Type B pancreatic cell (in vitro differentiated cells): Measurements from ENCODE around the gene EDN1. TPM values are rescaled to one million over a fixed set of nuclear protein-coding genes. Genes with fewer than 3 reads are reported as not detected.
"Not testable (repeated sequence)": the region's sequence is repeated elsewhere in the genome, so short reads cannot be mapped to it uniquely, and the experiment has no call there.

Experiments used
- DNase-seq: peaks from one replicate; pipeline ENCODE4 v3.0.0; 2021; ENCODE audit warnings: mixed read lengths; ENCODE audit not compliant: unreplicated experiment; ENCODE audit errors: extremely low spot score
- H3K27ac Mint-ChIP-seq: 2 replicates; pipeline ENCODE4 v1.8.0; 2021; ENCODE audit warnings: mild to moderate bottlenecking, mixed read lengths
- H3K27me3 Mint-ChIP-seq: 2 replicates; pipeline ENCODE4 v1.8.0; 2021; ENCODE audit warnings: mixed read lengths
- H3K36me3 Mint-ChIP-seq: 2 replicates; pipeline ENCODE4 v1.8.0; 2021; ENCODE audit warnings: mixed read lengths
- H3K4me1 Mint-ChIP-seq: one replicate; pipeline ENCODE4 v1.8.0; 2021; ENCODE audit warnings: mixed read lengths; ENCODE audit not compliant: unreplicated experiment
- H3K4me3 Mint-ChIP-seq: 2 replicates; pipeline ENCODE4 v1.8.0; 2021; ENCODE audit warnings: mild to moderate bottlenecking, mixed read lengths
- H3K9me3 Mint-ChIP-seq: 2 replicates; pipeline ENCODE4 v1.8.0; 2021; ENCODE audit warnings: mixed read lengths
- CTCF ChIP-seq: fragments of 200-600 bp; sonication (generic); conservative IDR thresholded peaks from 2 replicates; pipeline ENCODE4 v1.5.0; 2021; ENCODE audit warnings: antibody characterized with exemption, mild to moderate bottlenecking
- total RNA-seq: library from RNA; stranded (reverse); gene quantifications from 2 replicates; pipeline ENCODE4 v1.2.1, GENCODE V29; 2021; ENCODE audit warnings: low replicate concordance

EDN1 gene
- total RNA-seq, 1 donor from 2014 or later: 8.9 TPM

- Mint-ChIP-seq H3K4me1 (peaks cover 12% of the 10 kb centered on the region), H3K9me3 (peaks cover 9% of the 10 kb centered on the region), H3K27ac (no peak overlapping the region), H3K36me3 (no peaks in the 10 kb centered on the region), H3K4me3 (no peak overlapping the region), H3K27me3 (peaks cover 4% of the 10 kb centered on the region)
- DNase-seq: no peak
- TF ChIP-seq CTCF: no peak
Observed at GRCh38 chr6:12327391-12327790, 37.2 kb downstream of the EDN1 start.

GRCh38 chr6:12327988-12328387 lies 37.8 kb downstream of the EDN1 start:
- DNase-seq: no peak
- Mint-ChIP-seq H3K36me3 (no peaks in the 10 kb centered on the region), H3K4me1 (peaks cover 12% of the 10 kb centered on the region), H3K27ac (peak overlapping the region; percentile 80), H3K4me3 (peak overlapping the region; percentile 16), H3K9me3 (peaks cover 9% of the 10 kb centered on the region), H3K27me3 (peaks cover 4% of the 10 kb centered on the region)
- no peak for TF ChIP-seq CTCF

- Mint-ChIP-seq H3K4me3 (peak overlapping the region; percentile 35), H3K27ac (peak overlapping the region; percentile 80), H3K9me3 (peaks cover 9% of the 10 kb centered on the region), H3K27me3 (peaks cover 4% of the 10 kb centered on the region), H3K36me3 (no peaks in the 10 kb centered on the region), H3K4me1 (peaks cover 12% of the 10 kb centered on the region)
- TF ChIP-seq CTCF: no peak
- no peak for DNase-seq
Observed at GRCh38 chr6:12328701-12329100, 38.5 kb downstream of the EDN1 start.

- DNase-seq: no peak
- Mint-ChIP-seq H3K4me3 (no peak overlapping the region), H3K27ac (peak overlapping the region; percentile 61), H3K9me3 (peaks cover 5% of the 10 kb centered on the region), H3K4me1 (peaks cover 12% of the 10 kb centered on the region), H3K36me3 (no peaks in the 10 kb centered on the region), H3K27me3 (peaks cover 4% of the 10 kb centered on the region)
- TF ChIP-seq CTCF: no peak
Observed at GRCh38 chr6:12331474-12331873, 41.3 kb downstream of the EDN1 start.

GRCh38 chr6:12331951-12332749 lies 42.0 kb downstream of the EDN1 start:
- H3K27me3 Mint-ChIP-seq: peaks cover 4% of the 10 kb centered on the region
- peaks cover 5% of the 10 kb centered on the region for H3K9me3 Mint-ChIP-seq
- no peaks in the 10 kb centered on the region for H3K36me3 Mint-ChIP-seq
- H3K27ac Mint-ChIP-seq: peak overlapping the region; percentile 61
- no peak for DNase-seq
- H3K4me1 Mint-ChIP-seq: peaks cover 12% of the 10 kb centered on the region
- no peak overlapping the region for H3K4me3 Mint-ChIP-seq
- no peak for TF ChIP-seq CTCF

GRCh38 chr6:12332750-12333079 lies 42.6 kb downstream of the EDN1 start:
- Mint-ChIP-seq H3K27ac (peak overlapping the region; percentile 61), H3K4me1 (peaks cover 12% of the 10 kb centered on the region)
- not testable (repeated sequence) for H3K4me3 Mint-ChIP-seq, DNase-seq, H3K9me3 Mint-ChIP-seq, H3K27me3 Mint-ChIP-seq, H3K36me3 Mint-ChIP-seq
